Epithelial cell of proximal tubule (primary cell): ENCODE results near the gene ZNF407. TPM values are rescaled to one million over a fixed set of nuclear protein-coding genes. Genes with fewer than 3 reads are reported as not detected.

Source experiments
- DNase-seq: peaks from one replicate; pipeline ENCODE4 v3.0.0-alpha.2; 2011; ENCODE audit warnings: low read depth
- H3K4me3 ChIP-seq: 2 replicates; pipeline ENCODE4 v1.5.1; 2011; ENCODE audit warnings: low read depth, mild to moderate bottlenecking, low read length
- CTCF ChIP-seq: conservative IDR thresholded peaks from 2 replicates; pipeline ENCODE4 v1.5.1; 2012; ENCODE audit warnings: low read depth, mild to moderate bottlenecking, low read length
- total RNA-seq: library from RNA; depleted of rRNA; stranded (reverse); fragments of >200 nt; gene quantifications from 2 replicates; pipeline ENCODE4 v1.2.3, GENCODE V29; 2015

ZNF407 gene
- total RNA-seq, 1 donor from 2014 or later, result 3.0 TPM

- DNase-seq, result no peak
- no peak overlapping the region for H3K4me3 ChIP-seq
- no peak for TF ChIP-seq CTCF
Observed at GRCh38 chr18:74589021-74589420, 8.6 kb upstream of the ZNF407 start.

GRCh38 chr18:74589811-74590210 lies 7.9 kb upstream of the ZNF407 start:
- DNase-seq, result no peak
- H3K4me3 ChIP-seq, result no peak overlapping the region
- no peak for TF ChIP-seq CTCF

DNA sequence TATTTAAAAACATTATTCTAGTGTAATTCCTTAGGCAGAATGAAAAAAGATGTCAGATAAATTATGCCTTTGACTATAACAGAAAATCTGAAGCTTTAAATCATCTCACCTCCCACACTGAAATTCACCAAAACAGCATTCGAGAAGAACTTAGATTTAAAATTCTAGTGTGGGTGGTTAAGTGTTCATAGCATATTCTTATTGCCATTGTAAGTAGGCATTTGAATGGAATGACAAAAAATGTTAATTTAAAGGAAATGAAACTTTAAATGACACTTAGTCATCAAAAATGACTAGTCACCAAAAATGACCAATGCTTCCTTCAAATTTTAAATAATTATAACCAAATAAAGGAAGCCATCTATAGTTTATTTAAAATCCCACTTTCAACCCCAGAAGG lies 7.0 kb upstream of the ZNF407 start:
- DNase-seq, result no peak
- no peak for TF ChIP-seq CTCF
- no peak overlapping the region for H3K4me3 ChIP-seq

DNA sequence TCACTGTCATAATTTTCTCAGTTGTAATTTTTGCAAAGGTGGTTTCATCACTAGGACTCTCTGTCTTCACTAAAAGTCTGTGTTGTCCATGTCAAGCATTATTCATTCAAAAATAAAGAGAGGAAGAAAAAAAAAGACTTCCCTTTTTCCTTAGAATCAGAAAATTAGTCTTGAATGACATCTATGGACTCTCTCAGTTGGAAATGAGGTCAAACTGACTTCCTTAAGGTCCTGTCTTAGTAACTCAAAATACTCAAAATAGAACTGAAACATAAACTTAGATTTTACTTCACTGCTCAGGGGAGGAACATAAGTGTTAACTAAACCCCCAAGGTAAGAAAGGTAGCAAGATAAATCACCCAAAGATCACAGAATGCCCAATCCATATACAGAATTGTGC lies 2.2 kb upstream of the ZNF407 start:
- no peak for TF ChIP-seq CTCF
- H3K4me3 ChIP-seq, result no peak overlapping the region
- DNase-seq, result no peak

GRCh38 chr18:74597034-74597661 lies 522 bp upstream of the ZNF407 start:
- no peak for DNase-seq
- TF ChIP-seq CTCF, result no peak
- H3K4me3 ChIP-seq, result peak overlapping the region; percentile 89

- DNase-seq, result no peak
- peak; percentile 19 for TF ChIP-seq CTCF
Observed at GRCh38 chr18:74598350-74599001, 806 bp downstream of the ZNF407 start.

DNA sequence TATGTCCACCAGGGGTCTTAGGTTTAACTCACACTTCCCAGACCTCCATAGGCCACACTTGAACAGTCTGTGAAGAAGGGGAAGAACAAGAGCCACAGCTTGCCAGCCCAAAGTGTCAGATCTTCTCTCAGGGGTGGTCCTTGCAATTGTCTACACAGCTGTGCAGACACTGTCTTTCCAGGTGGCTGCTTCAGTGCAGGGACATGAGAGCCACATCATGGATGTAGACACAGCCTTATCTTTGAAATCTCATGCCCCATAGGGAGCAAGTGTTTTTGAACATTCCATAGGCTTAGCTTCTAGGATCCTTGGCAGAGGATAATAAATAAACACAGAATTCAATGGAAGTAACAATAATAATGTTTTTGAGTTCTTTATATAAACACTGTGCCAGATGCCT lies 6.7 kb downstream of the ZNF407 start:
- TF ChIP-seq CTCF, result peak; percentile 13
- no peak for DNase-seq
- no peak overlapping the region for H3K4me3 ChIP-seq

More at GRCh38 chr18:74598350-74599001, 806 bp downstream of the ZNF407 start:
- peak overlapping the region; percentile 89 for H3K4me3 ChIP-seq
